Trophoblast cell (in vitro differentiated cells and primary cell): Measurements from ENCODE around the gene C1QL2.

Experiments
- DNase-seq, 2 donors: peaks; one replicate each; pipeline ENCODE4 v3.0.0-alpha.2; 2016
- H2AFZ ChIP-seq: 2 replicates; pipeline ENCODE4 v1.6.1; 2013; ENCODE audit warnings: low read length, moderate library complexity, mild to moderate bottlenecking; ENCODE audit not compliant: insufficient read depth, poor library complexity
- H2AK5ac ChIP-seq: 2 replicates; pipeline ENCODE4 v1.6.1; 2013; ENCODE audit warnings: mild to moderate bottlenecking, low read length
- H2BK120ac ChIP-seq: 2 replicates; pipeline ENCODE4 v1.6.1; 2013; ENCODE audit warnings: low read length, mild to moderate bottlenecking, moderate library complexity; ENCODE audit not compliant: insufficient read depth, poor library complexity
- H2BK12ac ChIP-seq: 2 replicates; pipeline ENCODE4 v1.6.1; 2013; ENCODE audit warnings: mild to moderate bottlenecking, low read length, moderate library complexity
- H2BK5ac ChIP-seq: 2 replicates; pipeline ENCODE4 v1.6.1; 2013; ENCODE audit warnings: low read length, low read depth, moderate library complexity, mild to moderate bottlenecking; ENCODE audit not compliant: poor library complexity
- H3K14ac ChIP-seq: 2 replicates; pipeline ENCODE4 v1.6.1; 2013; ENCODE audit warnings: mild to moderate bottlenecking, low read length
- H3K18ac ChIP-seq: 2 replicates; pipeline ENCODE4 v1.6.1; 2013; ENCODE audit warnings: mild to moderate bottlenecking, low read length
- H3K23ac ChIP-seq: 2 replicates; pipeline ENCODE4 v1.6.1; 2013; ENCODE audit warnings: low read length
- H3K27ac ChIP-seq: 2 replicates; pipeline ENCODE4 v1.5.1; 2013; ENCODE audit warnings: low read depth, mild to moderate bottlenecking, inconsistent platforms, low read length, moderate library complexity
- H3K27me3 ChIP-seq: 2 replicates; pipeline ENCODE4 v1.6.1; 2013; ENCODE audit warnings: inconsistent platforms, mild to moderate bottlenecking, low read length, moderate library complexity; ENCODE audit not compliant: insufficient read depth
- H3K36me3 ChIP-seq, 2 experiments: 1 replicate in 1 of 2; 2 replicates in 1 of 2; pipeline ENCODE4 v1.6.1; 2013; ENCODE audit warnings: low read length in 2 of 2, mild to moderate bottlenecking in 2 of 2, moderate library complexity in 1 of 2; ENCODE audit not compliant: insufficient read depth in 2 of 2, control insufficient read depth in 1 of 2
- H3K4ac ChIP-seq: 2 replicates; pipeline ENCODE4 v1.6.1; 2013; ENCODE audit warnings: low read depth, mild to moderate bottlenecking, low read length, moderate library complexity
- H3K4me1 ChIP-seq, 2 experiments: 1 replicate in 1 of 2; 2 replicates in 1 of 2; pipeline ENCODE4 v1.6.1; 2013; ENCODE audit warnings: low read length in 2 of 2, mild to moderate bottlenecking in 2 of 2, moderate library complexity in 1 of 2; ENCODE audit not compliant: insufficient read depth in 2 of 2, control insufficient read depth in 1 of 2
- H3K4me2 ChIP-seq: 2 replicates; pipeline ENCODE4 v1.6.1; 2013; ENCODE audit warnings: inconsistent platforms, mild to moderate bottlenecking, low read length, moderate library complexity
- H3K4me3 ChIP-seq: 2 replicates; pipeline ENCODE4 v1.5.1; 2013; ENCODE audit warnings: mild to moderate bottlenecking, low read depth, low read length, inconsistent platforms
- H3K79me1 ChIP-seq: one replicate; pipeline ENCODE4 v1.6.1; 2013; ENCODE audit warnings: low read length
- H3K79me2 ChIP-seq: 2 replicates; pipeline ENCODE4 v1.6.1; 2013; ENCODE audit warnings: low read length, mild to moderate bottlenecking; ENCODE audit not compliant: control insufficient read depth, insufficient read depth, poor library complexity
- H3K9ac ChIP-seq: 2 replicates; pipeline ENCODE4 v1.6.1; 2013; ENCODE audit warnings: mild to moderate bottlenecking, low read length
- H3K9me3 ChIP-seq: 2 replicates; pipeline ENCODE4 v1.6.1; 2013; ENCODE audit warnings: low read depth, mild to moderate bottlenecking, control low read depth, inconsistent platforms, low read length; ENCODE audit not compliant: insufficient read depth
- H4K12ac ChIP-seq: 2 replicates; pipeline ENCODE4 v1.6.1; 2013; ENCODE audit warnings: low read depth, mild to moderate bottlenecking, low read length, moderate library complexity
- H4K8ac ChIP-seq: 2 replicates; pipeline ENCODE4 v1.6.1; 2013; ENCODE audit warnings: low read depth, mild to moderate bottlenecking, low read length, moderate library complexity
- H4K91ac ChIP-seq: one replicate; pipeline ENCODE4 v1.6.1; 2013; ENCODE audit warnings: low read depth, mild to moderate bottlenecking, low read length, moderate library complexity
- WGBS: extraction: QIAGEN DNeasy Blood & Tissue Kit; methylation state at CpG from one replicate; pipeline ENCODE4 v1.1.7; 2013; ENCODE audit warnings: missing lambda C conversion rate; ENCODE audit not compliant: insufficient read length, insufficient coverage; ENCODE audit errors: extremely low coverage; 5-methylcytosine and 5-hydroxymethylcytosine counted together

Gene C1QL2

DNA sequence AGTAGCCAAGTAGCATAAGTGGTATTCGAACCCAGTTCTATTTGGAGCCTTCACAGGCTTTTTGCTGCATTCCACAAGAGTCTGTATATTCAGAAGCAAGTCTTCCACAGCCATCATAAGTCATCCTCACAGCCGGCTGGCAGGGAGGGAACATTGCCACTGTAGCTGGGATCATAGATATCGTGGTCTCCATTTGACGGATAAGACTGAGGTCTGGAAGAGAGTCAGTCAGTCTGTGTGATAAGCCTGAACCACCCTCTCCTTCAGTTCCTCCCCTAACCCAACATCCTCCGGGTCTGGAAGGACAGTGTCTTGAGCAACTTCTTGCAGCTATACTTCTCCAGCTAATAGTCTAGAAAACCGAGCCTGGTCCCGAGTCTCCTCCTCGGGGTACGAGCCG is 17.0 kb upstream of the C1QL2 start:
- Histone ChIP-seq H3K79me1 (no peaks in the 10 kb centered on the region), H4K8ac (no peak overlapping the region), H2BK5ac (no peak overlapping the region), H4K12ac (no peak overlapping the region), H3K4me3 (no peak overlapping the region), H3K4me2 (no peak overlapping the region), H3K27ac (no peak overlapping the region), H2BK120ac (no peak overlapping the region), H3K36me3 (no peaks in the 10 kb centered on the region), H2AFZ (no peak overlapping the region), H4K91ac (no peak overlapping the region), H3K9ac (no peak overlapping the region), H2AK5ac (no peak overlapping the region), H3K23ac (no peak overlapping the region), H2BK12ac (no peak overlapping the region), H3K4me1 (no peaks in the 10 kb centered on the region), H3K14ac (no peak overlapping the region), H3K4ac (no peak overlapping the region), H3K79me2 (no peaks in the 10 kb centered on the region), H3K18ac (no peak overlapping the region), H3K9me3 (peaks cover 6% of the 10 kb centered on the region), H3K27me3 (peaks cover 2% of the 10 kb centered on the region)
- WGBS: no CpG with 5 or more reads among the region's 10 CpGs
- DNase-seq: no peak

DNA sequence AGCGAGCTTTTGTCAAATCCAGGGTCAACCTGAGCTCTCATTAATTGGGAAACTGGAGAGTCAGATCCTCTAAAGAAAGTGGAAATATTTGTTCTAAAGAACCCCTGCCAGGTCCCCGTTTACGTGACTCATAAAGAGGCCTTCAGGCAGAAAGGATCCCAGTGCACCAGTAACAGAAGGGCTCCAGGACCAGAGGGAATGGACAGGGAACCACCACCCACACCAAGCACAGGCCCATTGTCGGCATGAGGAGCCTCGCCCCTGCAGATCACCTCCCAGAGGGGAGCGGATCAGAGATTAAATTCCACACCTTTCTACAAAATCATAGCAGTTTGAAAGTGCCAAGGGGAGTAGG is 16.4 kb upstream of the C1QL2 start:
- Histone ChIP-seq H4K8ac (no peak overlapping the region), H3K18ac (no peak overlapping the region)

DNA sequence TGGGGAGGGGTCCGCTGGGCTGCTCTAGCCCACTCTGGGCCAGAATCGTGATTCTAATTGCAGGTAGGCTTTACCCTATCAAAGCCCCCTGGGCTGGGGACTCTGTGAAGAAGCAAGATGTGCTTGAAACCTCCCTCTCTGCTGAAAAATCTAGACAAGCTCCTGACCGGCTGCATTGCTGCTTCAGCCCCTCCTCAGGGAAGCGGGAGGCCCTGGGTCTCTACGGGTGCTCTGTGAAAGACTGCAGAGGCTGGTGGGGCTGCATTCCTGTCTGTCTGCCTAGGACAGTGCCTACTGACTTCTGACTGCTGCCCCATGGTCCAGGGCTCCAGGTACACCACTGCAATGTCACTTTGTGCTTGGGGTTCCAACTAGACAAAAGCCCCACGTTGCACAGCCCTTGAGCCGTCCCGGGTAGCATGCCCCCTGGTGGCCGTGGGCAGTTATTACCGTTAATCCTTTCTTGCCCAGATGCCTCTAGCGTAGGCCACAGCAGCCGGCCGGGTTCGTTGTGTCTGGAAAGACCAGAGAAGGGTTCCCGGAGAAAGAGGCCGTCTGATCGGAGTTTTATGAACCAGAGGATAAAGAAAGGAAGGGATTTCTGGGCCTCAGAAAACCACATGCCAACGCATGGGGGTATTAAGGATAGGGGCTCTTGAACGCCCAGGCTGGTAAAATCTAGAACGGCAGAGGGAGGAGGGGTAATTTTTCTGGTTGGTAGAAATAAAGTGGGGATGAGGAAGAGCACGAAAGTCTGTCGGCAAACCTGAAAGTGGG is 15.9 kb upstream of the C1QL2 start:
- DNase-seq: peak; percentile 42 to 68
- Histone ChIP-seq H3K79me2 (no peaks in the 10 kb centered on the region), H2BK12ac (no peak overlapping the region), H3K23ac (no peak overlapping the region), H2AK5ac (no peak overlapping the region), H3K36me3 (no peaks in the 10 kb centered on the region), H3K18ac (no peak overlapping the region), H2AFZ (peak overlapping the region; percentile 6), H2BK5ac (no peak overlapping the region), H4K12ac (no peak overlapping the region), H3K4me2 (no peak overlapping the region), H4K8ac (no peak overlapping the region), H3K79me1 (no peaks in the 10 kb centered on the region), H2BK120ac (no peak overlapping the region), H3K27ac (no peak overlapping the region), H3K27me3 (peaks cover 2% of the 10 kb centered on the region), H3K4ac (no peak overlapping the region), H3K4me3 (no peak overlapping the region), H3K9ac (no peak overlapping the region), H4K91ac (no peak overlapping the region), H3K4me1 (no peaks in the 10 kb centered on the region), H3K9me3 (peaks cover 6% of the 10 kb centered on the region), H3K14ac (no peak overlapping the region)
- no CpG with 5 or more reads among the region's 22 CpGs for WGBS

More for the DNA sequence above, 16.4 kb upstream of the C1QL2 start:
- H2BK120ac ChIP-seq: no peak overlapping the region
- H3K27me3 ChIP-seq: peaks cover 2% of the 10 kb centered on the region
- H2BK5ac ChIP-seq: no peak overlapping the region
- H3K4me3 ChIP-seq: no peak overlapping the region
- H3K14ac ChIP-seq: no peak overlapping the region
- H2AK5ac ChIP-seq: no peak overlapping the region
- H2AFZ ChIP-seq: no peak overlapping the region
- no peaks in the 10 kb centered on the region for H3K79me1 ChIP-seq
- H2BK12ac ChIP-seq: no peak overlapping the region
- no peak overlapping the region for H3K4ac ChIP-seq
- peak in 1 of 2 donors; percentile 65 for DNase-seq
- no peak overlapping the region for H4K91ac ChIP-seq
- no peaks in the 10 kb centered on the region for H3K36me3 ChIP-seq
- H3K9me3 ChIP-seq: peaks cover 6% of the 10 kb centered on the region
- no peak overlapping the region for H3K4me2 ChIP-seq
- H4K12ac ChIP-seq: no peak overlapping the region
- H3K27ac ChIP-seq: no peak overlapping the region
- H3K9ac ChIP-seq: no peak overlapping the region
- no peak overlapping the region for H3K23ac ChIP-seq
- no CpG with 5 or more reads among the region's 6 CpGs for WGBS
- H3K4me1 ChIP-seq: no peaks in the 10 kb centered on the region
- H3K79me2 ChIP-seq: no peaks in the 10 kb centered on the region

DNA sequence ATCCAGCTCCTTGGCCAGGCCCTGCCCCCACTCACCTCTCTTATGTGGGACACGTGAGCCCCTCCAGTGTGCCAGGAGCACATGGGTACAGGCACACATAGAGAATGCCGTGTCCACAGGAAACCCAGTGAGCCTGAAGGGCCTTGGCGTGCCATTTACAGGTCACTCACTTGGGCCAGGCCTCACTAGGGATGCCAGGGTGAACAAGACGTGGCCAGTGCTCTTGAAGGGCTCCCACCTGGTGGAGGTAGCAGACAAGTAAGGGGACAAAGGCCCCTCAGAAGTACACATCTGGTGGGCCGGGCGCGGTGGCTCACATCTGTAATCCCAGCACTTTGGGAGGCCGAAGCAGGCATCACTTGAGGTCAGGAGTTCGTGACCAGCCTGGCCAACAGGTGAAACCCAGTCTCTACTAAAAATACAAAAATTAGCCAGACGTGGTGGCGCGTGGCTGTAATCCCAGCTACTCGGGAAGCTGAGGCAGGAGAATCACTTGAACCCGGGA is 15.1 kb upstream of the C1QL2 start:
- Histone ChIP-seq H4K8ac (no peak overlapping the region), H3K18ac (no peak overlapping the region), H3K4me1 (no peaks in the 10 kb centered on the region), H4K12ac (no peak overlapping the region), H2BK5ac (no peak overlapping the region), H3K79me2 (no peaks in the 10 kb centered on the region), H3K4me3 (no peak overlapping the region), H3K23ac (no peak overlapping the region), H3K4ac (no peak overlapping the region), H3K4me2 (no peak overlapping the region), H2AK5ac (no peak overlapping the region), H3K27me3 (peaks cover 2% of the 10 kb centered on the region), H4K91ac (no peak overlapping the region), H3K9ac (no peak overlapping the region), H2BK12ac (no peak overlapping the region), H3K36me3 (no peaks in the 10 kb centered on the region), H3K27ac (no peak overlapping the region), H2AFZ (no peak overlapping the region), H2BK120ac (no peak overlapping the region), H3K9me3 (peaks cover 6% of the 10 kb centered on the region), H3K79me1 (no peaks in the 10 kb centered on the region), H3K14ac (no peak overlapping the region)
- no CpG with 5 or more reads among the region's 14 CpGs for WGBS
- no peak for DNase-seq
